IMR-90 (cell line): ENCODE measurements around the gene TRABD. TPM values are rescaled to one million over a fixed set of nuclear protein-coding genes. Genes with fewer than 3 reads are reported as not detected.

Source experiments
- ATAC-seq: fragments of 200-7000 bp; cut with Tn5 transposase; 2 replicates; pipeline ENCODE4 v1.9.1; 2020; ENCODE audit warnings: low read depth, mild to moderate bottlenecking, moderate library complexity
- BruUV-seq: library from RNA; stranded (reverse); fragments of 400-500 nt; replicated peaks from 2 replicates; lab custom pipeline; 2021; lab: Mats Ljungman, UMichigan
- CTCF ChIA-PET: fragments of 300-600 bp; formaldehyde crosslinking; extraction: SDS; loops from one replicate; lab custom pipeline; 2021; ENCODE audit warnings: antibody characterized with exemption; lab: Yijun Ruan, JAX
- POLR2A ChIA-PET: fragments of 300-600 bp; sonication (Branson Sonifier 250); formaldehyde crosslinking; loops from one replicate; lab custom pipeline; 2022; ENCODE audit warnings: antibody characterized with exemption; ENCODE audit not compliant: unreplicated experiment; lab: Charles Lee
- DNase-seq: peaks from one replicate; pipeline ENCODE4 v3.0.0; 2013
- H2AFZ ChIP-seq: replicated peaks from 2 replicates; pipeline ENCODE3; 2013; ENCODE audit warnings: low read length, mild to moderate bottlenecking; ENCODE audit not compliant: poor library complexity
- H2AK5ac ChIP-seq: 2 replicates; pipeline ENCODE4 v1.6.1; 2013; ENCODE audit warnings: low read depth, low read length, inconsistent platforms
- H2AK9ac ChIP-seq: replicated peaks from 2 replicates; pipeline ENCODE3; 2013; ENCODE audit warnings: mild to moderate bottlenecking, low read depth, low read length, moderate library complexity; ENCODE audit not compliant: poor library complexity
- H2BK120ac ChIP-seq: 2 replicates; pipeline ENCODE4 v1.6.1; 2013; ENCODE audit warnings: low read depth, low read length, inconsistent platforms
- H2BK15ac ChIP-seq: 3 replicates; pipeline ENCODE4 v1.6.1; 2013; ENCODE audit warnings: low read depth, low read length, inconsistent platforms
- H2BK20ac ChIP-seq: 2 replicates; pipeline ENCODE4 v1.6.1; 2013; ENCODE audit warnings: low read depth, mild to moderate bottlenecking, inconsistent platforms, low read length, moderate library complexity
- H2BK5ac ChIP-seq: 2 replicates; pipeline ENCODE4 v1.6.1; 2013; ENCODE audit warnings: mild to moderate bottlenecking, low read depth, low read length, inconsistent platforms; ENCODE audit not compliant: poor library complexity, severe bottlenecking
- H3K14ac ChIP-seq: replicated peaks from 2 replicates; pipeline ENCODE4 v1.6.1; 2013; ENCODE audit warnings: low read depth, low read length, inconsistent platforms
- H3K18ac ChIP-seq: 2 replicates; pipeline ENCODE4 v1.6.1; 2013; ENCODE audit warnings: low read depth, low read length, control low read depth
- H3K23ac ChIP-seq: 2 replicates; pipeline ENCODE4 v1.6.1; 2013; ENCODE audit warnings: low read depth, low read length, inconsistent platforms
- H3K27ac ChIP-seq: 2 replicates; pipeline ENCODE4 v1.5.1; 2013; ENCODE audit warnings: mild to moderate bottlenecking, control low read depth, low read length; ENCODE audit not compliant: insufficient read depth
- H3K27me3 ChIP-seq: 2 replicates; pipeline ENCODE4 v1.6.1; 2013; ENCODE audit warnings: low read length; ENCODE audit not compliant: control insufficient read depth, insufficient read depth
- H3K36me3 ChIP-seq: 2 replicates; pipeline ENCODE4 v1.6.1; 2013; ENCODE audit warnings: low read length, mixed read lengths; ENCODE audit not compliant: control insufficient read depth, insufficient read depth
- H3K4ac ChIP-seq: 2 replicates; pipeline ENCODE4 v1.6.1; 2013; ENCODE audit warnings: low read depth, low read length, inconsistent platforms
- H3K4me1 ChIP-seq: 2 replicates; pipeline ENCODE4 v1.6.1; 2013; ENCODE audit warnings: low read length, mixed read lengths; ENCODE audit not compliant: control insufficient read depth, insufficient read depth
- H3K4me2 ChIP-seq: 2 replicates; pipeline ENCODE4 v1.6.1; 2013; ENCODE audit warnings: low read depth, mild to moderate bottlenecking, control low read depth, low read length, moderate library complexity
- H3K4me3 ChIP-seq: 2 replicates; pipeline ENCODE4 v1.5.1; 2013; ENCODE audit warnings: low read depth, mild to moderate bottlenecking, control low read depth, low read length, moderate library complexity; ENCODE audit not compliant: insufficient read depth
- H3K56ac ChIP-seq: 2 replicates; pipeline ENCODE4 v1.6.1; 2013; ENCODE audit warnings: low read length, inconsistent platforms; ENCODE audit not compliant: insufficient read depth; ENCODE audit errors: extremely low read depth
- H3K79me1 ChIP-seq, 2 experiments: 2 replicates each; pipeline ENCODE4 v1.6.1; 2013; ENCODE audit warnings: low read length in 2 of 2, inconsistent platforms in 1 of 2, low read depth in 1 of 2
- H3K9ac ChIP-seq: 2 replicates; pipeline ENCODE4 v1.6.1; 2013; ENCODE audit warnings: low read depth, low read length, control low read depth
- H3K9me1 ChIP-seq: 2 replicates; pipeline ENCODE4 v1.6.1; 2013; ENCODE audit warnings: low read length, inconsistent platforms; ENCODE audit not compliant: insufficient read depth
- H3K9me3 ChIP-seq: 2 replicates; pipeline ENCODE4 v1.6.1; 2013; ENCODE audit warnings: low read length; ENCODE audit not compliant: control insufficient read depth, insufficient read depth
- H4K20me1 ChIP-seq: 2 replicates; pipeline ENCODE4 v1.6.1; 2013; ENCODE audit warnings: low read length, inconsistent platforms; ENCODE audit not compliant: insufficient read depth
- H4K5ac ChIP-seq: 2 replicates; pipeline ENCODE4 v1.6.1; 2013; ENCODE audit warnings: mild to moderate bottlenecking, low read depth, low read length, control low read depth
- H4K8ac ChIP-seq, 2 experiments: 2 replicates each; pipeline ENCODE4 v1.6.1; 2013; ENCODE audit warnings: low read depth in 2 of 2, low read length in 2 of 2, control low read depth in 1 of 2, inconsistent platforms in 1 of 2
- H4K91ac ChIP-seq: 2 replicates; pipeline ENCODE4 v1.6.1; 2013; ENCODE audit warnings: low read depth, low read length, inconsistent platforms; ENCODE audit not compliant: insufficient read depth
- FOS ChIP-seq: fragments of 150-350 bp; IDR thresholded peaks from 2 replicates; pipeline ENCODE4 v1.6.1; 2016; ENCODE audit warnings: low read depth, low read length
- MXI1 ChIP-seq: IDR thresholded peaks from 2 replicates; pipeline ENCODE4 v1.6.1; 2012; ENCODE audit warnings: low read depth, mild to moderate bottlenecking, low read length, moderate library complexity, borderline replicate concordance
- RAD21 ChIP-seq: IDR thresholded peaks from 2 replicates; pipeline ENCODE4 v1.6.1; 2012; ENCODE audit warnings: low read length, improper control_type of control experiment
- RFX5 ChIP-seq: IDR thresholded peaks from 2 replicates; pipeline ENCODE4 v1.8.0; 2012; ENCODE audit warnings: low read depth, mild to moderate bottlenecking, low read length, moderate library complexity
- WGBS, 2 experiments: methylation state at CpG; one replicate each; pipeline versions ENCODE4 v1.1.5 to v1.1.7; 2013; ENCODE audit warnings: missing lambda C conversion rate in 2 of 2; ENCODE audit not compliant: insufficient read length in 1 of 2; ENCODE audit errors: extremely low coverage in 2 of 2; 5-methylcytosine and 5-hydroxymethylcytosine counted together
- dilution Hi-C: fragments of 300-500 bp; cut with HindIII; formaldehyde crosslinking; loops from one replicate; pipeline ENCODE4 v1.14.3; 2018; ENCODE audit warnings: low sequenced_read_pairs; ENCODE audit not compliant: unreplicated experiment
- in situ Hi-C: fragments of 300-500 bp; cut with MboI; formaldehyde crosslinking; loops from 3 replicates; pipeline ENCODE4 v1.14.3; 2019; ENCODE audit warnings: low sequenced_read_pairs, inconsistent platforms, mixed read lengths
- intact Hi-C: fragments of 100-400 bp; cut with micrococcal nuclease; formaldehyde crosslinking; loops from 2 replicates; pipeline ENCODE4 v1.10.0; 2022
- polyA plus RNA-seq, 3 experiments: library from polyadenylated mRNA; depleted of rRNA; stranded (reverse); fragments of >200 nt; gene quantifications; 2 replicates each; pipeline ENCODE4 v1.2.3, GENCODE V29; 2012; ENCODE audit warnings: low replicate concordance in 1 of 3
- total RNA-seq: library from RNA; depleted of rRNA; stranded (reverse); fragments of >200 nt; gene quantifications from 2 replicates; pipeline ENCODE4 v1.2.3, GENCODE V29; 2012

TRABD gene
- total and polyA plus RNA-seq, 2 of the 4 experiments (the other 2 are of a cell fraction) = 13.4 to 42.7 TPM

DNA sequence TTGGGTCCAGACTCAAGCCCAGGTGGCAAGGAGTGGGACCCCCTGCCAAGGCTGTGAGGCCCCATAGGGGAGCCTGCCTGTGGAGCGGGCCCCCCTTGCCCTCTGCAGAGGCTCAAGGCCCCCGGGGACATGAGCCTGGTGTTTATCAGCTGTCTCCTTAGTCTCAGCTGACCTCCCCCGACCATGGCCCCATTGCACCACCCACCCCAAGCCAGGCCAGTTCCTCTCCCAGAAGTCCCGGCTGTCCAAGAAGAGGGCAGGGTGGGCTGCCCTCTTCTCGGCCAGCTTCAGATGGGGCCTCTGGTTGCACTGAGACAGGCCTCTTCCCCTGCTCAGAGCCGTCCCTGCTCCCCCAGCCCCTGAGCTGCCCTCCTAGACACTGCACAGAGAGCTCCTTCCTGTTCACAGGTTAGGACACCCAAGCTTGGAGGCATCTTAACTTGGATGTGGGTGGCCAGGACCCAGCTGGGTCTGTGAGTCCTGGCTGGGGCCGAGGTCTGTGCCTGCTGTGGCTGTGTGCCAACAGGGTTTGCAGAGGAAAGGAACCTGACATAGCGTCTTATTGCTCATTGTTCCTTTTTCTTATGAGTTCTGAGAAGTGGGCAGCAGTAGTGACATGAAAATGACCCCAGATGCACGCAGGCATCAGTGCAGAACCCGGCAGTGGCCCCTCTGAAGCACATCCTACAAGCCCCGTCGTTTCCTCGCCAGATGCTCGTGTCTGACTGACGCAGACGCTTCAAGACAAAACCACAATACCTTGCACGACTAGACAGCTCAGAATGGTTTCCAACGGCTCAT, 5.4 kb downstream of the TRABD start:
- Histone ChIP-seq H3K4me2 (no peak overlapping the region), H3K27ac (0 out of 2 replicates have a peak overlapping the region, but pooled peaks have one; percentile 26), H3K18ac (no peak overlapping the region), H2BK5ac (no peak overlapping the region), H3K79me1 (peaks cover 14 to 66% of the 10 kb centered on the region in 2 experiments), H4K5ac (no peak overlapping the region; the same call in 1 of the 2 replicates), H2BK120ac (no peak overlapping the region), H3K36me3 (peaks cover 25% of the 10 kb centered on the region), H4K8ac (peak overlapping the region; percentile 56 to 63; a peak in 1 of 4 replicates), H4K91ac (peak overlapping the region; percentile 15; the same call in 1 of the 2 replicates), H3K9me3 (no peaks in the 10 kb centered on the region), H3K9ac (no peak overlapping the region), H2BK15ac (no peak overlapping the region), H2BK20ac (no peak overlapping the region), H3K23ac (no peak overlapping the region), H3K56ac (no peak overlapping the region), H3K4me1 (peaks cover 16% of the 10 kb centered on the region; the same call in 1 of the 2 replicates), H2AK9ac (peak overlapping the region; percentile 73), H4K20me1 (peaks cover 39% of the 10 kb centered on the region), H2AK5ac (no peak overlapping the region), H3K9me1 (0 out of 2 replicates have a peak, but pooled peaks cover 3% of the 10 kb centered on the region), H3K14ac (no peak overlapping the region), H2AFZ (peak overlapping the region; percentile 80), H3K4ac (peak overlapping the region; percentile 22; the same call in 1 of the 2 replicates), H3K27me3 (no peaks in the 10 kb centered on the region), H3K4me3 (no peak overlapping the region)
- in situ Hi-C loops = no loop called here
- ATAC-seq (no peak; the same call in 1 of the 2 replicates), DNase-seq (no peak)
- BruUV-seq = no TSS peak
- 81% methylated on average over 5 of the region's 18 CpGs; no CpG with 5 or more reads in 1 of the 2 experiments for WGBS, 2 experiments
- dilution Hi-C loops = no loop called here
- POLR2A ChIA-PET = no interaction called here
- TF ChIP-seq MXI1 (no peak), RFX5 (no peak), FOS (no peak), RAD21 (no peak)
- CTCF ChIA-PET = interaction anchor here (0.9 kb wide), 1 partner anchor 161 kb away, joined by 3 read pairs; no protein-coding TSS in a partner anchor
- intact Hi-C loops = no loop called here
